GM23338 (cell line): ENCODE data around the gene SLC8B1. TPM values are rescaled to one million over a fixed set of nuclear protein-coding genes. Genes with fewer than 3 reads are reported as not detected.

Experiments used
- ATAC-seq: fragments of 200-7000 bp; cut with Tn5 transposase; 3 replicates; pipeline ENCODE4 v1.9.1; 2020
- DNase-seq: peaks from one replicate; pipeline ENCODE4 v3.0.0-alpha.2; 2015; ENCODE audit warnings: low spot score
- H2AFZ ChIP-seq: fragments of 200-600 bp; sonication (generic); 2 replicates; pipeline ENCODE4 v1.8.0; 2016; ENCODE audit warnings: antibody characterized with exemption, mild to moderate bottlenecking, moderate library complexity
- H3F3A ChIP-seq: fragments of 200-600 bp; sonication (generic); replicated peaks from 2 replicates; pipeline ENCODE4 v1.8.0; 2017; ENCODE audit warnings: antibody characterized with exemption, mixed run types, low read depth
- H3K27ac ChIP-seq: fragments of 200-600 bp; sonication (generic); 2 replicates; pipeline ENCODE4 v1.6.1; 2016; ENCODE audit warnings: low read depth
- H3K27me3 ChIP-seq: fragments of 200-600 bp; sonication (generic); 2 replicates; pipeline ENCODE4 v1.8.0; 2016; ENCODE audit warnings: mild to moderate bottlenecking, mixed run types, moderate library complexity; ENCODE audit not compliant: insufficient read depth
- H3K36me3 ChIP-seq: fragments of 200-600 bp; sonication (generic); 2 replicates; pipeline ENCODE4 v1.8.0; 2016; ENCODE audit warnings: mild to moderate bottlenecking; ENCODE audit not compliant: insufficient read depth
- H3K4me1 ChIP-seq: fragments of 200-600 bp; sonication (generic); 2 replicates; pipeline ENCODE4 v1.8.0; 2016; ENCODE audit warnings: mild to moderate bottlenecking, moderate library complexity; ENCODE audit not compliant: insufficient read depth
- H3K4me2 ChIP-seq: fragments of 200-600 bp; sonication (generic); 2 replicates; pipeline ENCODE4 v1.7.1; 2017; ENCODE audit warnings: mixed run types
- H3K4me3 ChIP-seq: fragments of 200-600 bp; sonication (generic); 2 replicates; pipeline ENCODE4 v1.6.1; 2016; ENCODE audit warnings: mixed run types
- H3K79me2 ChIP-seq: fragments of 200-600 bp; sonication (generic); replicated peaks from 2 replicates; pipeline ENCODE4 v1.8.0; 2017; ENCODE audit warnings: mild to moderate bottlenecking; ENCODE audit not compliant: insufficient read depth
- H3K9me2 ChIP-seq: fragments of 200-600 bp; sonication (generic); 2 replicates; pipeline ENCODE4 v1.8.0; 2017; ENCODE audit not compliant: insufficient read depth
- H4K20me1 ChIP-seq: fragments of 200-600 bp; sonication (generic); replicated peaks from 2 replicates; pipeline ENCODE4 v1.8.0; 2017; ENCODE audit warnings: mild to moderate bottlenecking; ENCODE audit not compliant: insufficient read depth
- H3K27ac Mint-ChIP-seq: 2 replicates; pipeline ENCODE4 v1.8.0; 2020; ENCODE audit warnings: inconsistent platforms, mild to moderate bottlenecking, moderate library complexity, mixed read lengths
- H3K27me3 Mint-ChIP-seq: 3 replicates; pipeline ENCODE4 v1.8.0; 2022; ENCODE audit warnings: low read depth, mild to moderate bottlenecking, moderate library complexity, mixed read lengths, inconsistent platforms; ENCODE audit not compliant: insufficient read depth, poor library complexity
- H3K36me3 Mint-ChIP-seq: 3 replicates; pipeline ENCODE4 v1.8.0; 2021; ENCODE audit warnings: low read depth, mild to moderate bottlenecking, inconsistent platforms, moderate library complexity, mixed read lengths
- H3K4me1 Mint-ChIP-seq: 3 replicates; pipeline ENCODE4 v1.8.0; 2020; ENCODE audit warnings: mild to moderate bottlenecking, inconsistent platforms, mixed read lengths
- H3K4me3 Mint-ChIP-seq: 3 replicates; pipeline ENCODE4 v1.8.0; 2021; ENCODE audit warnings: moderate library complexity, mild to moderate bottlenecking, inconsistent platforms, mixed read lengths
- H3K9me3 Mint-ChIP-seq: 3 replicates; pipeline ENCODE4 v1.8.0; 2020; ENCODE audit warnings: moderate library complexity, mild to moderate bottlenecking, inconsistent platforms, mixed read lengths
- CREB1 ChIP-seq: fragments of 250-450 bp; sonication (Bioruptor Pico); IDR thresholded peaks from 2 replicates; pipeline ENCODE4 v1.5.0; 2020; ENCODE audit warnings: low read depth, mild to moderate bottlenecking, moderate library complexity
- CTCF ChIP-seq, 2 experiments: fragments of 200-600 bp in 1 of 2; sonication (generic) in 1 of 2; conservative IDR thresholded peaks; 2 replicates each; pipeline versions ENCODE4 v1.5.1 to v1.6.1; 2016 to 2017; ENCODE audit warnings: antibody characterized with exemption in 2 of 2, low read depth in 2 of 2, mild to moderate bottlenecking in 2 of 2, moderate library complexity in 1 of 2
- EZH2 ChIP-seq: fragments of 200-600 bp; sonication (generic); IDR thresholded peaks from one replicate; pipeline ENCODE4 v1.8.0; 2017; ENCODE audit warnings: antibody characterized with exemption, mild to moderate bottlenecking, low read depth; ENCODE audit not compliant: unreplicated experiment
- EZH2phosphoT487 ChIP-seq: fragments of 200-600 bp; sonication (generic); IDR thresholded peaks from one replicate; pipeline ENCODE4 v1.8.1; 2018; ENCODE audit warnings: antibody characterized with exemption; ENCODE audit not compliant: unreplicated experiment
- JUNB ChIP-seq: IDR thresholded peaks from one replicate; pipeline ENCODE4 v1.6.1; 2016; ENCODE audit warnings: antibody characterized with exemption; ENCODE audit not compliant: unreplicated experiment
- POLR2AphosphoS5 ChIP-seq: IDR thresholded peaks from 2 replicates; pipeline ENCODE4 v1.6.1; 2016; ENCODE audit warnings: antibody characterized with exemption, low read depth
- STAT1 ChIP-seq: IDR thresholded peaks from one replicate; pipeline ENCODE4 v1.6.1; 2016; ENCODE audit warnings: antibody characterized with exemption; ENCODE audit not compliant: unreplicated experiment
- ZNF114 ChIP-seq: fragments of 250-450 bp; sonication (Bioruptor Pico); IDR thresholded peaks from 2 replicates; pipeline ENCODE4 v1.5.0; 2020; ENCODE audit warnings: mild to moderate bottlenecking, moderate library complexity
- ZNF331 ChIP-seq: fragments of 250-450 bp; sonication (Bioruptor Pico); IDR thresholded peaks from 2 replicates; pipeline ENCODE4 v1.5.0; 2020; ENCODE audit warnings: low read depth, mild to moderate bottlenecking, moderate library complexity
- polyA plus RNA-seq: library from polyadenylated mRNA; unstranded; fragments of >200 nt; fragmentation: Nextera tagmentation; extraction: Ambion mirVana; gene quantifications from 2 replicates; pipeline ENCODE4 v1.2.1, GENCODE V29; 2016
- total RNA-seq: library from RNA; depleted of rRNA; stranded (reverse); fragments of >200 nt; shearing (Covaris generic); gene quantifications from 2 replicates; pipeline ENCODE4 v1.2.3, GENCODE V29; 2014
- TF ChIP-seq, protein P1 (sequence below): IDR thresholded peaks from one replicate; pipeline ENCODE4 v1.6.1; 2018; ENCODE audit warnings: antibody characterized with exemption; ENCODE audit not compliant: unreplicated experiment
- TF ChIP-seq, protein P2 (sequence below): IDR thresholded peaks from 2 replicates; pipeline ENCODE4 v1.6.1; 2016; ENCODE audit warnings: antibody characterized with exemption

Gene SLC8B1
- total and polyA plus RNA-seq, 2 experiments from 2014 or later, result 6.0 to 8.9 TPM

DNA sequence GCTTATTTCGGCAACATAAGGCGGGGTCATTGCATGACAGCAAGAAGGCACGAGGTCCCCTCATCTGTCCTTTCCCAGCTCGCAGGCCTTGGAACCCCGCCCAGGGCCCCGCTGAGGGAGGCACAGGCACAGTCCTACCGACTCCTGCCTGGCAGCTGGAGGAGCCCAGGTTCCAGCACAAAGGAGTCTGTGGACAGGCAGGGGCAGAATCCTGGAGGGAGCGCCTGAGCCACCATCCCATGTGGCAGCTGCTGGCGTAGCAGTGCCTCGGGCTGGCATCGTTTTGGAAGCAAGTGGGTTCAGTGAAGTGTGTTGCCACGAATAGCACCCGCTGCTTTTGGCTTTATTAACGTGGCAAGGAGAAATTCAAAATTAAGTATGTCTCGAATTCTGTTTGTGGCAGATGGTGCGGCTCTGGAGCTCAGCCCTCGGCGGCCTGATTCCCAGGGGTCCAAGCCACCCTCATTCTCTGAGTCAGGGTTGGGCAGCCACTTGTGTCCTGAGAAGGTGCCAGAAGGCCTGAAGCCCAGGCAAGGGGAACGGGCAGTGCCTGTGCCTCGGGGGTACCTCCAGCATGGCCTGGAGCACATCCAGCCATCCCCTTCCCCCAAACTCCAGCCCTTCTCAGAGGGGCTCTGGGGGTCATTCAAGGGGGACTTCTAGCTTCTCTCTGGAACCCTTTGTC lies 35.9 kb downstream of the SLC8B1 start (continued):
- no peak for TF ChIP-seq CTCF (conservative IDR thresholded peaks at IDR 0.05; ENCODE audit: low read depth in 2 of 2)
- TF ChIP-seq EZH2phosphoT487, result no peak

GRCh38 chr12:113298472-113298817 lies 36.5 kb downstream of the SLC8B1 start:
- Mint-ChIP-seq H3K27me3 (peaks cover 10% of the 10 kb centered on the region), H3K27ac (no peak overlapping the region), H3K4me3 (no peak overlapping the region), H3K9me3 (no peaks in the 10 kb centered on the region; the same call in 2 of the 3 replicates), H3K4me1 (peaks cover 23% of the 10 kb centered on the region), H3K36me3 (peaks cover 10% of the 10 kb centered on the region; the same call in 2 of the 3 replicates)
- Histone ChIP-seq H3K4me3 (no peak overlapping the region), H3K9me2 (no peaks in the 10 kb centered on the region), H3K27me3 (no peaks in the 10 kb centered on the region), H3K36me3 (no peaks in the 10 kb centered on the region), H3K4me2 (no peak overlapping the region), H3K27ac (no peak overlapping the region), H3F3A (0 out of 2 replicates have a peak, but pooled peaks cover 3% of the 10 kb centered on the region), H3K79me2 (no peaks in the 10 kb centered on the region), H3K4me1 (peaks cover 10% of the 10 kb centered on the region; the same call in 1 of the 2 replicates), H4K20me1 (no peaks in the 10 kb centered on the region), H2AFZ (no peak overlapping the region)
- no peak for DNase-seq
- no peak for TF ChIP-seq JUNB
- no peak for TF ChIP-seq EZH2
- no peak for TF ChIP-seq CREB1 (CRISPR knock-in tag)
- no peak for ATAC-seq

GRCh38 chr12:113297621-113298471 lies 37.1 kb downstream of the SLC8B1 start:
- H3K36me3 Mint-ChIP-seq, result peaks cover 10% of the 10 kb centered on the region; the same call in 2 of the 3 replicates
- DNase-seq, result no peak
- TF ChIP-seq ZNF114 (CRISPR knock-in tag) (no peak), ZNF331 (no peak), CTCF (conservative IDR thresholded peaks at IDR 0.05; ENCODE audit: low read depth in 2 of 2) (no peak), POLR2AphosphoS5 (no peak), STAT1 (no peak), EZH2phosphoT487 (no peak), EZH2 (no peak)
- TF ChIP-seq, protein P1, sequence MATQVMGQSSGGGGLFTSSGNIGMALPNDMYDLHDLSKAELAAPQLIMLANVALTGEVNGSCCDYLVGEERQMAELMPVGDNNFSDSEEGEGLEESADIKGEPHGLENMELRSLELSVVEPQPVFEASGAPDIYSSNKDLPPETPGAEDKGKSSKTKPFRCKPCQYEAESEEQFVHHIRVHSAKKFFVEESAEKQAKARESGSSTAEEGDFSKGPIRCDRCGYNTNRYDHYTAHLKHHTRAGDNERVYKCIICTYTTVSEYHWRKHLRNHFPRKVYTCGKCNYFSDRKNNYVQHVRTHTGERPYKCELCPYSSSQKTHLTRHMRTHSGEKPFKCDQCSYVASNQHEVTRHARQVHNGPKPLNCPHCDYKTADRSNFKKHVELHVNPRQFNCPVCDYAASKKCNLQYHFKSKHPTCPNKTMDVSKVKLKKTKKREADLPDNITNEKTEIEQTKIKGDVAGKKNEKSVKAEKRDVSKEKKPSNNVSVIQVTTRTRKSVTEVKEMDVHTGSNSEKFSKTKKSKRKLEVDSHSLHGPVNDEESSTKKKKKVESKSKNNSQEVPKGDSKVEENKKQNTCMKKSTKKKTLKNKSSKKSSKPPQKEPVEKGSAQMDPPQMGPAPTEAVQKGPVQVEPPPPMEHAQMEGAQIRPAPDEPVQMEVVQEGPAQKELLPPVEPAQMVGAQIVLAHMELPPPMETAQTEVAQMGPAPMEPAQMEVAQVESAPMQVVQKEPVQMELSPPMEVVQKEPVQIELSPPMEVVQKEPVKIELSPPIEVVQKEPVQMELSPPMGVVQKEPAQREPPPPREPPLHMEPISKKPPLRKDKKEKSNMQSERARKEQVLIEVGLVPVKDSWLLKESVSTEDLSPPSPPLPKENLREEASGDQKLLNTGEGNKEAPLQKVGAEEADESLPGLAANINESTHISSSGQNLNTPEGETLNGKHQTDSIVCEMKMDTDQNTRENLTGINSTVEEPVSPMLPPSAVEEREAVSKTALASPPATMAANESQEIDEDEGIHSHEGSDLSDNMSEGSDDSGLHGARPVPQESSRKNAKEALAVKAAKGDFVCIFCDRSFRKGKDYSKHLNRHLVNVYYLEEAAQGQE, result no peak
- TF ChIP-seq, protein P2, sequence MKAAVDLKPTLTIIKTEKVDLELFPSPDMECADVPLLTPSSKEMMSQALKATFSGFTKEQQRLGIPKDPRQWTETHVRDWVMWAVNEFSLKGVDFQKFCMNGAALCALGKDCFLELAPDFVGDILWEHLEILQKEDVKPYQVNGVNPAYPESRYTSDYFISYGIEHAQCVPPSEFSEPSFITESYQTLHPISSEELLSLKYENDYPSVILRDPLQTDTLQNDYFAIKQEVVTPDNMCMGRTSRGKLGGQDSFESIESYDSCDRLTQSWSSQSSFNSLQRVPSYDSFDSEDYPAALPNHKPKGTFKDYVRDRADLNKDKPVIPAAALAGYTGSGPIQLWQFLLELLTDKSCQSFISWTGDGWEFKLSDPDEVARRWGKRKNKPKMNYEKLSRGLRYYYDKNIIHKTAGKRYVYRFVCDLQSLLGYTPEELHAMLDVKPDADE, result no peak

More at GRCh38 chr12:113297621-113298471, 37.1 kb downstream of the SLC8B1 start:
- peaks cover 8% of the 10 kb centered on the region; the same call in 1 of the 2 replicates for H3K4me1 ChIP-seq
- H3K79me2 ChIP-seq, result no peaks in the 10 kb centered on the region
- no peaks in the 10 kb centered on the region for H3K9me2 ChIP-seq
- H3K4me3 Mint-ChIP-seq, result no peak overlapping the region
- H3K27me3 ChIP-seq, result no peaks in the 10 kb centered on the region
- ATAC-seq, result no peak
- H3K27ac ChIP-seq, result no peak overlapping the region
- peaks cover 10% of the 10 kb centered on the region for H3K27me3 Mint-ChIP-seq
- H3F3A ChIP-seq, result no peaks in the 10 kb centered on the region
- no peak overlapping the region for H2AFZ ChIP-seq
- H3K9me3 Mint-ChIP-seq, result no peaks in the 10 kb centered on the region; the same call in 2 of the 3 replicates
- H3K4me2 ChIP-seq, result no peak overlapping the region
- H3K36me3 ChIP-seq, result no peaks in the 10 kb centered on the region
- H3K27ac Mint-ChIP-seq, result no peak overlapping the region
- no peak overlapping the region for H3K4me3 ChIP-seq
- no peaks in the 10 kb centered on the region for H4K20me1 ChIP-seq
- peaks cover 21% of the 10 kb centered on the region for H3K4me1 Mint-ChIP-seq
